Smooth muscle cell (in vitro differentiated cells): Measurements from ENCODE around the gene ERV3-1. TPM values are rescaled to one million over a fixed set of nuclear protein-coding genes. Genes with fewer than 3 reads are reported as not detected.

Source experiments
- DNase-seq: peaks from one replicate; lab custom pipeline; 2025; ENCODE audit not compliant: unreplicated experiment; lab: John Stamatoyannopoulos, UW
- H2AFZ ChIP-seq: fragments of 200-600 bp; sonication (generic); 2 replicates; pipeline ENCODE4 v1.6.0; 2016; ENCODE audit warnings: antibody characterized with exemption, low read depth, mild to moderate bottlenecking
- H3F3A ChIP-seq: fragments of 200-600 bp; sonication (generic); 2 replicates; pipeline ENCODE4 v1.6.0; 2017; ENCODE audit warnings: antibody characterized with exemption, low read depth
- H3K27ac ChIP-seq: fragments of 200-600 bp; sonication (generic); 2 replicates; pipeline ENCODE4 v1.5.1; 2016; ENCODE audit warnings: low read depth, mild to moderate bottlenecking
- H3K27me3 ChIP-seq: fragments of 200-600 bp; sonication (generic); 2 replicates; pipeline ENCODE4 v1.6.1; 2016; ENCODE audit warnings: low read depth, mild to moderate bottlenecking
- H3K36me3 ChIP-seq: fragments of 200-600 bp; sonication (generic); 2 replicates; pipeline ENCODE4 v1.5.1; 2016; ENCODE audit warnings: low read depth
- H3K4me1 ChIP-seq: fragments of 200-600 bp; sonication (generic); 2 replicates; pipeline ENCODE4 v1.5.1; 2016; ENCODE audit warnings: low read depth
- H3K4me2 ChIP-seq: fragments of 200-600 bp; sonication (generic); 2 replicates; pipeline ENCODE4 v1.6.0; 2016; ENCODE audit warnings: mild to moderate bottlenecking
- H3K4me3 ChIP-seq: fragments of 200-600 bp; sonication (generic); 2 replicates; pipeline ENCODE4 v1.5.1; 2016; ENCODE audit warnings: mild to moderate bottlenecking
- H3K79me2 ChIP-seq: fragments of 200-600 bp; sonication (generic); 2 replicates; pipeline ENCODE4 v1.6.0; 2016; ENCODE audit warnings: low read depth, mild to moderate bottlenecking
- H3K9ac ChIP-seq: fragments of 200-600 bp; sonication (generic); 2 replicates; pipeline ENCODE4 v1.6.0; 2016; ENCODE audit warnings: low read depth
- H3K9me3 ChIP-seq: fragments of 200-600 bp; sonication (generic); replicated peaks from 2 replicates; pipeline ENCODE4 v1.5.1; 2016; ENCODE audit warnings: low read depth
- H4K20me1 ChIP-seq: fragments of 200-600 bp; sonication (generic); 2 replicates; pipeline ENCODE4 v1.6.0; 2016; ENCODE audit warnings: low read depth
- WGBS: methylation state at CpG from one replicate; pipeline ENCODE4 v1.1.7; 2016; ENCODE audit warnings: low lambda C conversion rate; 5-methylcytosine and 5-hydroxymethylcytosine counted together
- polyA plus RNA-seq: library from polyadenylated mRNA; unstranded; fragments of >200 nt; fragmentation: Nextera tagmentation; extraction: Ambion mirVana; gene quantifications from 2 replicates; pipeline ENCODE4 v1.2.1, GENCODE V29; 2016
- total RNA-seq: library from RNA; depleted of rRNA; stranded (reverse); fragments of >200 nt; gene quantifications from 2 replicates; pipeline ENCODE4 v1.2.3, GENCODE V29; 2014
- TF ChIP-seq, protein P1 (sequence below): fragments of 200-600 bp; sonication (generic); IDR thresholded peaks from 2 replicates; pipeline ENCODE4 v1.5.1; 2017; ENCODE audit warnings: borderline replicate concordance, mild to moderate bottlenecking, antibody characterized with exemption; ENCODE audit not compliant: insufficient read depth, poor library complexity, severe bottlenecking

The ERV3-1 gene
- total and polyA plus RNA-seq, 2 experiments from 2014 or later, result 6.7 to 16.8 TPM

DNA sequence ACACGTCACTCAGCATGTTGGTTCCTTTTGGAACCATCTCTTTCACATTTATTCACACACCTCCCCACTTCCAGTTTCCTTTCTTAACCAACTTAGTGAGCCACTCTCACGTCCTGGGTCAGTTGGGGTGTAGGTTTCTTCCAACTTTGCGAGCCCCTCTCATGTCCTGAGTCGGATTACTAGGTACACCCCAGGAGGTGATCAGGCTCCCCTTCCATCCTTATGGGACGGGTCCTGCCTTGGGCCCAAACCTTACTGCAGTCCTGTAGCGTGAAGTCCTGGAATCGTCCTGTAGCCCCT, 7.7 kb downstream of the ERV3-1 start:
- peaks cover 4% of the 10 kb centered on the region for H3K36me3 ChIP-seq
- no peak overlapping the region for H3K4me2 ChIP-seq
- H3K9me3 ChIP-seq, result no peaks in the 10 kb centered on the region
- H3F3A ChIP-seq, result no peaks in the 10 kb centered on the region
- peak overlapping the region; percentile 73 for H3K27ac ChIP-seq
- no peaks in the 10 kb centered on the region for H3K27me3 ChIP-seq
- 99% methylated on average over 7 of the region's 7 CpGs for WGBS
- DNase-seq, result no peak
- H3K79me2 ChIP-seq, result peaks cover 32% of the 10 kb centered on the region
- no peak overlapping the region for H3K4me3 ChIP-seq
- H3K9ac ChIP-seq, result no peak overlapping the region
- H2AFZ ChIP-seq, result no peak overlapping the region
- H4K20me1 ChIP-seq, result peaks cover 6% of the 10 kb centered on the region
- TF ChIP-seq, protein P1, sequence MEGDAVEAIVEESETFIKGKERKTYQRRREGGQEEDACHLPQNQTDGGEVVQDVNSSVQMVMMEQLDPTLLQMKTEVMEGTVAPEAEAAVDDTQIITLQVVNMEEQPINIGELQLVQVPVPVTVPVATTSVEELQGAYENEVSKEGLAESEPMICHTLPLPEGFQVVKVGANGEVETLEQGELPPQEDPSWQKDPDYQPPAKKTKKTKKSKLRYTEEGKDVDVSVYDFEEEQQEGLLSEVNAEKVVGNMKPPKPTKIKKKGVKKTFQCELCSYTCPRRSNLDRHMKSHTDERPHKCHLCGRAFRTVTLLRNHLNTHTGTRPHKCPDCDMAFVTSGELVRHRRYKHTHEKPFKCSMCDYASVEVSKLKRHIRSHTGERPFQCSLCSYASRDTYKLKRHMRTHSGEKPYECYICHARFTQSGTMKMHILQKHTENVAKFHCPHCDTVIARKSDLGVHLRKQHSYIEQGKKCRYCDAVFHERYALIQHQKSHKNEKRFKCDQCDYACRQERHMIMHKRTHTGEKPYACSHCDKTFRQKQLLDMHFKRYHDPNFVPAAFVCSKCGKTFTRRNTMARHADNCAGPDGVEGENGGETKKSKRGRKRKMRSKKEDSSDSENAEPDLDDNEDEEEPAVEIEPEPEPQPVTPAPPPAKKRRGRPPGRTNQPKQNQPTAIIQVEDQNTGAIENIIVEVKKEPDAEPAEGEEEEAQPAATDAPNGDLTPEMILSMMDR, result no peak
- H3K4me1 ChIP-seq, result no peaks in the 10 kb centered on the region

- Histone ChIP-seq H3K27me3 (no peaks in the 10 kb centered on the region), H3K9ac (no peak overlapping the region), H3K9me3 (no peaks in the 10 kb centered on the region), H3K27ac (peak overlapping the region; percentile 73), H4K20me1 (no peaks in the 10 kb centered on the region), H3K79me2 (peaks cover 23% of the 10 kb centered on the region), H3K4me3 (no peak overlapping the region), H3K4me1 (no peaks in the 10 kb centered on the region), H2AFZ (no peak overlapping the region), H3K4me2 (no peak overlapping the region), H3F3A (no peaks in the 10 kb centered on the region), H3K36me3 (peaks cover 4% of the 10 kb centered on the region)
- TF ChIP-seq, protein P1, result no peak
- no peak for DNase-seq
- 75% methylated on average over 8 of the region's 8 CpGs for WGBS
Observed at GRCh38 chr7:64997927-64998391, 8.5 kb downstream of the ERV3-1 start.

DNA sequence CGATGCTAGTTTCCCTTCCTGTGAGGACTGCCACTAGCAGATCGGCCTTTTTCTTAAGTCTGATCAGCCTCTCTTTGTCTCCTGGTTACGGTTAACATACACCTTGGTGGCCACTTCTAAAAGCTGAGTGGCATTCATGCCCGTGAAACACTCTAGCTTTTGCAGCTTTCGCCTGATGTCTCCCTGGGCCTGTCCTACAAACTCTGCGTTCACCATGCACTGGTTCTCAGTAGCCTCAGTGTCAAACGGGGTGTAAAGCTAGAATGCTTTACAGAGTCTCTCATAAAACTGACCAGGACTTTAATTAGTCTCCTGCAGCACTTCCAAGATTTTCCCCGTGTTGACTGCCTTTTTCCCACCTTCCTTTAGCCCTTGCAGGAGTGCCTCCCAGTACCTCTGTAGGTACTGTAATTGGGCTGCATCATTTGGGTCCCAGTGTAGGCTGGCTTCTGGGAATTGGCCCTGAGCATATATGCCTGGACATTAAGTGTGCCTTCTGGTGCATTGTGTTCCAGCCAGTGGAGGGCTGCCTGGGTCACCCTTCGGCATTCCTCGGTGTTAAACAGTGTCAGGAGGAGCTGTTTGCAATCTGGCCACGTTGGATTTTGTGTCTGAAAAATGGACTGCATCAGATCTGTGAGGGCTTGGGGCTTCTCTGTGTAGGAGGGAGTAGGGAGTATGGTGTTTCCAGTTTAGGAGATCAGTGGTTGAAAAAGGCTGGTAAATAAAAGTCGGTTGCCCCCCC, 9.2 kb downstream of the ERV3-1 start:
- H3K79me2 ChIP-seq, result peaks cover 17% of the 10 kb centered on the region
- WGBS, result 95% methylated on average over 12 of the region's 12 CpGs
- H3K27me3 ChIP-seq, result no peaks in the 10 kb centered on the region
- no peak overlapping the region for H2AFZ ChIP-seq
- H3K4me3 ChIP-seq, result no peak overlapping the region
- no peaks in the 10 kb centered on the region for H4K20me1 ChIP-seq
- H3K9me3 ChIP-seq, result no peaks in the 10 kb centered on the region
- DNase-seq, result no peak
- H3F3A ChIP-seq, result no peaks in the 10 kb centered on the region
- H3K27ac ChIP-seq, result no peak overlapping the region
- H3K36me3 ChIP-seq, result peaks cover 4% of the 10 kb centered on the region
- no peaks in the 10 kb centered on the region for H3K4me1 ChIP-seq
- H3K9ac ChIP-seq, result no peak overlapping the region
- no peak overlapping the region for H3K4me2 ChIP-seq
- TF ChIP-seq, protein P1, result no peak

GRCh38 chr7:64996305-64996704, 10.2 kb downstream of the ERV3-1 start:
- Histone ChIP-seq H2AFZ (no peak overlapping the region), H3K27me3 (no peaks in the 10 kb centered on the region), H3K4me1 (no peaks in the 10 kb centered on the region), H3K4me3 (no peak overlapping the region), H3K27ac (no peak overlapping the region), H3K9me3 (peaks cover 8% of the 10 kb centered on the region), H3F3A (no peaks in the 10 kb centered on the region), H4K20me1 (no peaks in the 10 kb centered on the region), H3K4me2 (no peak overlapping the region), H3K36me3 (no peaks in the 10 kb centered on the region), H3K9ac (no peak overlapping the region), H3K79me2 (peaks cover 6% of the 10 kb centered on the region)
- TF ChIP-seq, protein P1, result no peak
- DNase-seq, result no peak
- 95% methylated on average over 2 of the region's 2 CpGs for WGBS
